Measurements from ENCODE around the gene ATN1.

Gene ATN1

DNA sequence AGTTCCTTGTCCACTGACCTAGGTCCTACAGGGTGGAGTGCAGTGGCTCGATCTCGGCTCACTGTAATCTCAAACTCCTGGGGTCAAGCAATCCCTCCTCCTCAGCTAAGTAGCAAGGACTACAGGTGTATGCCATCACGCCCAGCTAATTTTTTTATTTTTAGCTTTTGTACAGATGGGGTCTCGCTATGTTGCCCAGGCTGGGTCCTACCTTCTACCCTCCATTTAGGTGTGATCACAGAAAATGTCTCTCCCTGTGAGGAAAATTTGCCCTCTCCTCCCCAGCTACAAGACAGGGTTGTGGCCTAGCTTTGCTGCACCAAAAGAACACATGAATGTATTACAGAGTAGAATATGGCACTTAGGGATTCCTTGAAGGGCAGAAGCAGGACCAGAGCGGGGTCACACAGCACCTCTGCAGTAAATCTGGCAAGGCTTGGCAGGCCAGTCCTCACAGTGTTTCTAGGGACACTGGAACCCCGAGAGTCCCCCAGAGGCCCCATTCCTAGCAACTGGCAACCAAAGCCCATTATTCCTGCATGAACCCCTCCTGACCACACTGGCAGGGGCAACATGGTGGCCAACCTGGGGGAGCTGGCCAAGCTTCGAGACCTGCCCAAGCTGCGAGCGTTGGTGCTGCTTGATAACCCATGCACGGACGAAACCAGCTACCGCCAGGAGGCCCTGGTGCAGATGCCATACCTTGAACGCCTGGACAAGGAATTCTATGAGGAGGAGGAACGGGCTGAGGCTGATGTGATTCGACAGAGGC lies 15.4 kb upstream of the ATN1 start:
- no peak for TF ChIP-seq CTCF (IDR thresholded peaks at IDR 0.05; ENCODE audit: borderline replicate concordance, insufficient read depth, low read depth, low read length)
- no peak overlapping the region for H3K4me3 ChIP-seq (ENCODE audit: low read depth, low read length)

- TF ChIP-seq CTCF (IDR thresholded peaks at IDR 0.05; ENCODE audit: borderline replicate concordance, insufficient read depth, low read depth, low read length) = no peak
- peak within 1 kb of the TSS; percentile 78 for H3K4me3 ChIP-seq (ENCODE audit: low read depth, low read length)
Measured at GRCh38 chr12:6914246-6914946, 13.4 kb upstream of the ATN1 start, which contains the start of gene ENO2. Gene ENO2 (plus strand): TSS chr12:6914580. CDS start chr12:6915833, 1,253 bp downstream.

- TF ChIP-seq CTCF (IDR thresholded peaks at IDR 0.05; ENCODE audit: borderline replicate concordance, insufficient read depth, low read depth, low read length) = no peak
- H3K4me3 ChIP-seq (ENCODE audit: low read depth, low read length) = peak overlapping the region; percentile 78
Measured at GRCh38 chr12:6914947-6915788, 12.6 kb upstream of the ATN1 start.

GRCh38 chr12:6915789-6916285 lies 11.9 kb upstream of the ATN1 start:
- no peak overlapping the region for H3K4me3 ChIP-seq (ENCODE audit: low read depth, low read length)
- no peak for TF ChIP-seq CTCF (IDR thresholded peaks at IDR 0.05; ENCODE audit: borderline replicate concordance, insufficient read depth, low read depth, low read length)

DNA sequence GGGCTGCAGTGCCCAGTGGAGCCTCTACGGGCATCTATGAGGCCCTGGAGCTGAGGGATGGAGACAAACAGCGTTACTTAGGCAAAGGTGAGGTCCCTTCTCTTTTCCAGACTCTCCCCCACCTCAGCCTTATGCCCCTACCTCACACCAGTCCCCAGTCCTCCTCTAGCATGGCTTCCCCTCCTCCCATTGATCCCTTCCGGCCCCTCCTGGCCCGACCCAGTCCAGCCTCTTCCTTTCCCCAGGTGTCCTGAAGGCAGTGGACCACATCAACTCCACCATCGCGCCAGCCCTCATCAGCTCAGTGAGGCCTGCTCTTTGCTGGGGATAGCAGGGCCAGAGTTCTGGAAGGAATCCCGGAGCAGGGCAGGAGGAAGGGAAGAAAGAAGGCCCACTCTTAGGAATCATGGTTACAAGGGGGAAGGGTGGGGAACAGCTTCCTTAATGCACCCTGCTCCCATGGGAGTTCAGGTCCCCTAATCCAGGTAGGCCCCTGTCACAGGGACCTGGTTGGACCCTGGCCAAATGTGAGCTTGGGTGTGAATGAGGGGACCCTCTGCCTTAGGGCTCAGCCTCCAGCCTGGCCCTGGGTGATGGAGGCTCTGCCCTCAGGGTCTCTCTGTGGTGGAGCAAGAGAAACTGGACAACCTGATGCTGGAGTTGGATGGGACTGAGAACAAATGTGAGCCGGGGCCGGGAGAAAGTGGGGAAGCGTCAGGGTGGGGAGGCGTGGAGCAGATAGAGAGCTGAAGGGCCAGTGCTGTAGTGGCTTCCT lies 11.1 kb upstream of the ATN1 start:
- no peak overlapping the region for H3K4me3 ChIP-seq (ENCODE audit: low read depth, low read length)
- no peak for TF ChIP-seq CTCF (IDR thresholded peaks at IDR 0.05; ENCODE audit: borderline replicate concordance, insufficient read depth, low read depth, low read length)

- H3K4me3 ChIP-seq (ENCODE audit: low read depth, low read length) = no peak overlapping the region
- TF ChIP-seq CTCF (IDR thresholded peaks at IDR 0.05; ENCODE audit: borderline replicate concordance, insufficient read depth, low read depth, low read length) = no peak
Measured at GRCh38 chr12:6917491-6918231, 10.1 kb upstream of the ATN1 start.
